Body of pancreas (tissue), 4 donors: ENCODE results near the gene TLK2. TPM values are rescaled to one million over a fixed set of nuclear protein-coding genes. Genes with fewer than 3 reads are reported as not detected.
"Not testable (repeated sequence)": the region's sequence is repeated elsewhere in the genome, so short reads cannot be mapped to it uniquely, and the experiment has no call there.

ENCODE experiments used
- ATAC-seq: fragments of 150-250 bp; one replicate; pipeline ENCODE4 v1.9.1; 2016
- DNase-seq, 4 donors: peaks; one replicate each; pipeline ENCODE4 v3.0.0-alpha.2; 2019
- H3K27ac ChIP-seq, 4 donors: fragments of 200-600 bp; sonication (generic); 1 replicate in 3 of 4; 2 replicates in 1 of 4; pipeline versions ENCODE4 v1.5.1 to v1.6.1; 2016 to 2019; ENCODE audit warnings: mild to moderate bottlenecking in 1 of 4, mixed read lengths in 1 of 4, moderate library complexity in 1 of 4
- H3K27me3 ChIP-seq, 2 donors: fragments of 200-600 bp; sonication (generic); one replicate each; pipeline ENCODE4 v1.6.0; 2016; ENCODE audit warnings: mild to moderate bottlenecking in 1 of 2
- H3K36me3 ChIP-seq, 2 donors: fragments of 200-600 bp; sonication (generic); replicated peaks in 1 of 2; 2 replicates each; pipeline ENCODE4 v1.5.1; 2016; ENCODE audit warnings: low read depth in 2 of 2; ENCODE audit not compliant: insufficient read depth in 1 of 2
- H3K4me1 ChIP-seq: fragments of 200-600 bp; sonication (generic); one replicate; pipeline ENCODE4 v1.6.0; 2016
- H3K4me3 ChIP-seq, 2 donors: fragments of 200-600 bp; sonication (generic); 1 replicate in 1 of 2; 2 replicates in 1 of 2; pipeline ENCODE4 v1.5.1; 2016 to 2019
- H3K9me3 ChIP-seq, 3 donors: fragments of 200-600 bp; sonication (generic); 1 replicate in 2 of 3; 2 replicates in 1 of 3; pipeline ENCODE4 v1.5.1; 2016
- POLR2A ChIP-seq, 3 donors: fragments of 450-650 bp; IDR thresholded peaks; one replicate each; pipeline ENCODE4 v1.6.1; 2016; ENCODE audit warnings: antibody characterized with exemption in 3 of 3, mild to moderate bottlenecking in 2 of 3
- WGBS, 2 donors: methylation state at CpG; one replicate each; pipeline ENCODE4 v1.1.5; 2017; 5-methylcytosine and 5-hydroxymethylcytosine counted together
- intact Hi-C: fragments of 100-400 bp; cut with DNase I; formaldehyde crosslinking; loops from one replicate; pipeline ENCODE4 v1.15.1; 2023
- total RNA-seq, 2 donors: library from RNA; depleted of rRNA; stranded (reverse); fragments of >200 nt; gene quantifications; one replicate each; pipeline ENCODE4 v1.1.0, GENCODE V29; 2016
- TF ChIP-seq, protein P1 (sequence below), 7 experiments: fragments of 450-650 bp in 4 of 7; fragments of 200-600 bp in 3 of 7; sonication (generic) in 3 of 7; IDR thresholded peaks; one replicate each; pipeline ENCODE4 v1.5.1; 2016 to 2019; ENCODE audit warnings: antibody characterized with exemption in 7 of 7

The TLK2 gene
- total RNA-seq, 2 donors from 2014 or later = 20.8 to 54.1 TPM

DNA sequence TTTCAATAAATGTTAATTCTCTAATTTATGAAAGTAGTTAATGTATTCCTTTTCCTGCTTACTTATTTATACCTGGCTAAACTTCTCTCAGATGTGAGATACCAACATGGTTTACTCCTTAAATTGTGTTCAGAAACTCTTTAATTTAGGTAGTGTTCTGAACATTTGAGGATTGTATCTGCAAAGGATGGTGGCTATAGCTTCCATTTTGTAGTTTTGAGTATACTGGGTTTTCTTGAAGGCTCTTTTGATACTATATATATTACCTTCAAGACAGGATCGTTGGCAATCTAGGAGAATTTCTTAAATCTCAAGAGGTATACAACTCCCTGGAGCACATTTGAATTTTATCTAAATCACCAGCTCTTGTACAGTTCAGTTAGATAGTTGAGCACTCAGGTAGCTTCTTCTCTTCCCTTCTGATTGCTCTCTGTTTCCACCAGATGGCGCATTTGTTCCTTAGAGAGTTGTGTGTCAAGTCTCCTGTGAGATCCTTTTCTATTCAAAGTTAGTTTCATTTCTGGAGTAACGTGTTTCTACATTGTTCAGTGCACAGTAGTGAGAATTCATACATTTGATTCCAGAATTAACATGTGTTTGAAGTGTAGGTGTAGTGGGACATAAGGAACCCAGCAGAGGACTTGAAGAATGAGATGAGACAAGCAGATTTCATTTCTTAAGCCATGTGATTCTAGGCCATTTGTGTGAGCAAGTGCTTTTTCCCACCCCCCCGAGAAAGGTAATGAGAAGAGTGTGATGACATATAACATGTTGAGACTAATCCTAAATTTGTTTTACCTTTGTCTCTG lies 74.4 kb downstream of the TLK2 start:
- DNase-seq = peak in 3 of 4 donors; percentile 23 to 50 (median 30)

DNA sequence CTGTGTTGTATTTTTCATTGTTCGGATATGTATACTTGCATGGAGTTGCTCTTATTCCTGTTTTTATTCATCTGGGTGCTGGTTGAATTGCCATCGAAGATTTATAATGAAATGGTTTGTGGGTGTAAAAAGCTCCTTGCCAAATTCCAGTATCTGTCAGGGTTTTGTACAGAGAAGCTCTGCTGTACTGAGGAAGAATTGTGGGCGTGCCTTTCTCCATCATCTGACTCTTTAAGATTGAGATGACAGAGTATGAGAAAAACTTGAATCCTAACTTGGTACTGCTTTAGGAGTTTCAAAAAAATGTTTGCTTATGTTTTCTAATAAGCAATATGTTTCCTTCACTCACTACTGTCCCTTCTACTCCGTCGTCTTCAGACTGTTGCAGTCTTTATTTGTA lies 78.9 kb downstream of the TLK2 start:
- H3K4me3 ChIP-seq, DNase-seq, H3K9me3 ChIP-seq, ATAC-seq, H3K27ac ChIP-seq, H3K36me3 ChIP-seq, H3K4me1 ChIP-seq, intact Hi-C loops, H3K27me3 ChIP-seq: not testable (repeated sequence)
- 93 to 95% methylated on average over 5 of the region's 5 CpGs for WGBS, 2 donors

More for the DNA sequence above, 74.4 kb downstream of the TLK2 start:
- H3K4me1 ChIP-seq, H3K27me3 ChIP-seq, intact Hi-C loops, H3K9me3 ChIP-seq, H3K4me3 ChIP-seq, H3K36me3 ChIP-seq: not testable (repeated sequence)
- peak; percentile 48 for ATAC-seq
- TF ChIP-seq, protein P1, sequence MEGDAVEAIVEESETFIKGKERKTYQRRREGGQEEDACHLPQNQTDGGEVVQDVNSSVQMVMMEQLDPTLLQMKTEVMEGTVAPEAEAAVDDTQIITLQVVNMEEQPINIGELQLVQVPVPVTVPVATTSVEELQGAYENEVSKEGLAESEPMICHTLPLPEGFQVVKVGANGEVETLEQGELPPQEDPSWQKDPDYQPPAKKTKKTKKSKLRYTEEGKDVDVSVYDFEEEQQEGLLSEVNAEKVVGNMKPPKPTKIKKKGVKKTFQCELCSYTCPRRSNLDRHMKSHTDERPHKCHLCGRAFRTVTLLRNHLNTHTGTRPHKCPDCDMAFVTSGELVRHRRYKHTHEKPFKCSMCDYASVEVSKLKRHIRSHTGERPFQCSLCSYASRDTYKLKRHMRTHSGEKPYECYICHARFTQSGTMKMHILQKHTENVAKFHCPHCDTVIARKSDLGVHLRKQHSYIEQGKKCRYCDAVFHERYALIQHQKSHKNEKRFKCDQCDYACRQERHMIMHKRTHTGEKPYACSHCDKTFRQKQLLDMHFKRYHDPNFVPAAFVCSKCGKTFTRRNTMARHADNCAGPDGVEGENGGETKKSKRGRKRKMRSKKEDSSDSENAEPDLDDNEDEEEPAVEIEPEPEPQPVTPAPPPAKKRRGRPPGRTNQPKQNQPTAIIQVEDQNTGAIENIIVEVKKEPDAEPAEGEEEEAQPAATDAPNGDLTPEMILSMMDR (IDR thresholded peaks at IDR 0.05) = peak in 6 of 7 experiments; percentile 30 to 47 (median 40)
- peak overlapping the region in 1 of 4 donors; percentile 34 for H3K27ac ChIP-seq
- WGBS, 2 donors = 6 to 9% methylated on average over 4 of the region's 4 CpGs

DNA sequence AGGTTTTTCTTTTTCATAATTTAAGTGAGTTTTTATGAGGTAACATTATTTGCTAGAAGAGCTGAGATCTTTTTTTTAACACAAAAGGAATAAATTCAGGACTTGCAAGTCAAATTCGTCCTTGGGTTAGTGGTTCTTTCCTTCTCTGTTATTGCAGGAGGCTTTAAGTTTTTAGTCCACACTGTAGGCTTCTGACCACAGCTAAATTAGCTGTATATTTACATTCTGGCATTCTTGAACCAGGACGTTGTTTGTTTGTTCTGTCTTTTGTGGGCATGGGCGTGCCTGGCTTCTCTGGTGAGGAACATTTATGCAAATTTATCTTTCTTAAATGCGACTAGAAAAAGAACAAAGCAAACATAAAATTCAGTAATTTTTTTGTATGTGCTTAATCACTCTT lies 80.3 kb downstream of the TLK2 start:
- DNase-seq, H3K27ac ChIP-seq, intact Hi-C loops, ATAC-seq, H3K9me3 ChIP-seq, H3K27me3 ChIP-seq, H3K4me1 ChIP-seq, H3K4me3 ChIP-seq, H3K36me3 ChIP-seq: not testable (repeated sequence)
- WGBS, 2 donors = 60 to 64% methylated on average over 4 of the region's 4 CpGs

DNA sequence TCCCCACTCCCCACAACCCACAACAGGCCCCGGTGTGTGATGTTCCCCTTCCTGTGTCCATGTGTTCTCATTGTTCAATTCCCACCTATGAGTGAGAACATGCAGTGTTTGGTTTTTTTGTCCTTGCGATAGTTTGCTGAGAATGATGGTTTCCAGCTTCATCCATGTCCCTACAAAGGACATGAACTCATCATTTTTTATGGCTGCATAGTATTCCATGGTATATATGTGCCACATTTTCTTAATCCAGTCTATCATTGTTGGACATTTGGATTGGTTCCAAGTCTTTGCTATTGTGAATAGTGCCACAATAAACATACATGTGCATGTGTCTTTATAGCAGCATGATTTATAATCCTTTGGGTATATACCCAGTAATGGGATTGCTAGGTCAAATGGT lies 82.3 kb downstream of the TLK2 start:
- ATAC-seq, intact Hi-C loops, DNase-seq, H3K9me3 ChIP-seq, H3K27me3 ChIP-seq, H3K4me1 ChIP-seq, H3K27ac ChIP-seq, H3K4me3 ChIP-seq, H3K36me3 ChIP-seq: not testable (repeated sequence)
- WGBS, 2 donors = 89 to 100% methylated on average over 1 of the region's 2 CpGs

DNA sequence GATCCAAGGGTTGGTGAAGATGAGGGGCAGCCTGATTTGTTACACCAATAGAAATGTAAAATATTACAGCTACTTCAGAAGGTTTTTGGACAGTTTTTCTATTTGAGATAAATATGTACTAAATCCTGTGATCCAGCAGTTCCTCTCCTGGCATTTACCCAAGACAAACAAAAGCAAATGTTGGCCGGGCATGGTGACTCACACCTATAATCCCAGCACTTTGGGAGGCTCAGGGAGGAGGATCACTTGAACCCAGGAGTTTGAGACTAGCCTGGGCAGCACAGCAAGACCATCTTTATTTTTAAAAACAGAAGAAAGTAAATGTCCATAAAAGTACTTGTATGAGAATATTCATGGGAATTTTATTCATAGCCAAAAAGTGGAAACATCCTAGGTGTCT lies 84.0 kb downstream of the TLK2 start:
- whole genome bisulfite sequencing, 2 donors = 15 to 26% methylated on average over 1 of the region's 1 CpG
- no peak for ATAC-seq
- H3K27me3 ChIP-seq = no peaks in the 10 kb centered on the region
- intact Hi-C loops = no loop called here
- TF ChIP-seq, protein P1 (IDR thresholded peaks at IDR 0.05) = no peak
- no peak for TF ChIP-seq POLR2A (IDR thresholded peaks at IDR 0.05)
- DNase-seq = peak in 1 of 4 donors; percentile 19
- no peaks in the 10 kb centered on the region for H3K9me3 ChIP-seq
- H3K27ac ChIP-seq = no peak overlapping the region
- H3K4me3 ChIP-seq = no peak overlapping the region
- H3K36me3 ChIP-seq = peaks cover 0 to 4% of the 10 kb centered on the region in 2 donors
- H3K4me1 ChIP-seq = no peaks in the 10 kb centered on the region

DNA sequence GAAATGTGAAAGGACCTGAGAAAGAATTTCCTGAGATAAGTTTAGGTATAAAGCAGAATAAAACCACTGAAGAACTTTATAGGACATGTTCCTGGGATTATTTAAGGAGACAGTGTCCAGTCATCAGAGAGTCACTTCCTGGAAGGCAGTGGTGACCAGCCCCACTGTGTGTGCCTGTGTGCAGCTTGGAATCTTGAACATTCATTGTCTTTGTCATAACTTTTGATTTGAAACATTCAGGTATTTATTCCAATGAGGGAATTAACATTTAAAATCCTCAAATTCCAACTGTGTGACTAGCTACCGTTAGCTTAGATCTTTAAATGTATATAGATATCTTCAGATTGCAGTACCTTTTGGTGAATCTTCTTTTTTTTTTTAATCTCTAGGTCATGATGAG lies 87.2 kb downstream of the TLK2 start:
- H3K36me3 ChIP-seq = peaks cover 0 to 4% of the 10 kb centered on the region in 2 donors
- H3K9me3 ChIP-seq = no peaks in the 10 kb centered on the region
- no peak for ATAC-seq
- no peaks in the 10 kb centered on the region for H3K27me3 ChIP-seq
- H3K27ac ChIP-seq = no peak overlapping the region
- TF ChIP-seq POLR2A (IDR thresholded peaks at IDR 0.05) = no peak
- TF ChIP-seq, protein P1 (IDR thresholded peaks at IDR 0.05) = no peak
- no peaks in the 10 kb centered on the region for H3K4me1 ChIP-seq
- 100% methylated on average over 1 of the region's 1 CpG for WGBS, 2 donors
- intact Hi-C loops = no loop called here
- no peak for DNase-seq
- no peak overlapping the region for H3K4me3 ChIP-seq
